Activated naive CD8-positive, alpha-beta T cell (primary cell): ENCODE results near the gene PLCL1.

Experiments
- H3K27ac Mint-ChIP-seq: one replicate; pipeline ENCODE4 v1.8.0; 2021; ENCODE audit warnings: mixed read lengths
- H3K27me3 Mint-ChIP-seq: one replicate; pipeline ENCODE4 v1.8.0; 2021; ENCODE audit warnings: mixed read lengths
- H3K36me3 Mint-ChIP-seq: one replicate; pipeline ENCODE4 v1.8.0; 2021; ENCODE audit warnings: mixed read lengths
- H3K4me1 Mint-ChIP-seq: one replicate; pipeline ENCODE4 v1.8.0; 2021; ENCODE audit warnings: low read depth, mixed read lengths
- H3K4me3 Mint-ChIP-seq: one replicate; pipeline ENCODE4 v1.8.0; 2021; ENCODE audit warnings: mild to moderate bottlenecking, mixed read lengths
- H3K9me3 Mint-ChIP-seq: one replicate; pipeline ENCODE4 v1.8.0; 2021; ENCODE audit warnings: low read depth, mixed read lengths

Gene PLCL1

DNA sequence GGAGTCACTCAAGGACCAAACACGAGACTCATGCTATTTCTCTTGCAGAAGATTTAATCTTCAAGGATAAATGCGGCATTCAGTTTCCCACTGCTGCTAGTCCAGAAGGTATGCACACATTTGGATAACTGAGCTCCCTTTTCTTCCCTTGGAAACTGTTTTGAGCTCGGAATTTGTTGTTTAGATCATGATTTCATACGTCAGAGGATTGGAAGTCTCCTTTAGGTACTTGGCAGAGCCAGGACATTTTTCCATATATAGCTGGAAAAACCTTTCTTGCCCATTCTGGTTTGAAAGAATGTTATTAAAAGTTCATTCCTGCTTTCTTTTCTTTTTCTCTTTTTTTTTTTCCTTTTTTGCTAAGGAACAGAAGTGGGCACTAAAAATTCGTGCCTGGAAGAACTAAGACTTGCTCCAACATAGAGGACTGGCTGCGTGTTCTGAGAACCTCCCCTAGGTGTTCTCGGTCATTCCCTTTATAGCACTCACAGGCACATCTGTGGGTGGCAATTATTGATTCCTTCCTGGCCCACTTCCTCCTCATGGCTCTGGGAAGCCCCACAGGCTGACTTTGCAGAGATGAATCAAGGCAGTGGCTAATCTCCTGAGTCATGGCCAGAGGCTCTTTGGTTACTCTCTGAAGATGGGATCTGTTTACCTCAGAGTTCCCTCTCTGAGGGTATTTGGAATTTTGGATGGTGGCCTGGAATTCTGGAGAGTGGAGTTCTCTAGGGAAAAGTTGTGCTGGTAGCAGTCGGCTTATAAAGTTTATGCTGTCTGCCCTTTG lies 104.8 kb downstream of the PLCL1 start:
- peaks cover 7% of the 10 kb centered on the region for H3K27me3 Mint-ChIP-seq
- H3K4me3 Mint-ChIP-seq, result no peak overlapping the region

DNA sequence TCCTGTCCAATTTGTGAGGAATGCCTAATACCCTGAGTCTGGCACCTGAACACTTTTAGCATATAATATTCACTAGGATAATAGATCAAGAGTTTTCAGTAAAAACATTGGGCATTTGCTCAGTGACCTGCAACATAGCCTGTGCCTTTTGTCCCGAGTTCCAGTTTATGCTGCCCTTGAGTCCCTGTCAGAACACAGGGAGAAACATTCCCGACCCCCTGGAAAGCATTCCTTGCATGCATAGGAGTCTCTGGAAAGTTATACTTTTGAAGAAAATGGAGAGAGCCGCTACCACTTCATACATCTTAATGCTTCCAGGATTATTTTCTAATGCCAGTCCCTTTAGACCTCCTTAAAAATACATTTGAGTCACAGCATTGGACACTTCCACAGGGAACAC lies 107.3 kb downstream of the PLCL1 start:
- Mint-ChIP-seq H3K36me3 (peaks cover 20% of the 10 kb centered on the region), H3K9me3 (no peaks in the 10 kb centered on the region), H3K4me1 (peaks cover 19% of the 10 kb centered on the region), H3K4me3 (no peak overlapping the region), H3K27me3 (peaks cover 4% of the 10 kb centered on the region), H3K27ac (no peak overlapping the region)

More for the DNA sequence above, 104.8 kb downstream of the PLCL1 start:
- no peaks in the 10 kb centered on the region for H3K9me3 Mint-ChIP-seq
- H3K27ac Mint-ChIP-seq, result no peak overlapping the region
- peaks cover 19% of the 10 kb centered on the region for H3K4me1 Mint-ChIP-seq
- H3K36me3 Mint-ChIP-seq, result peaks cover 16% of the 10 kb centered on the region

DNA sequence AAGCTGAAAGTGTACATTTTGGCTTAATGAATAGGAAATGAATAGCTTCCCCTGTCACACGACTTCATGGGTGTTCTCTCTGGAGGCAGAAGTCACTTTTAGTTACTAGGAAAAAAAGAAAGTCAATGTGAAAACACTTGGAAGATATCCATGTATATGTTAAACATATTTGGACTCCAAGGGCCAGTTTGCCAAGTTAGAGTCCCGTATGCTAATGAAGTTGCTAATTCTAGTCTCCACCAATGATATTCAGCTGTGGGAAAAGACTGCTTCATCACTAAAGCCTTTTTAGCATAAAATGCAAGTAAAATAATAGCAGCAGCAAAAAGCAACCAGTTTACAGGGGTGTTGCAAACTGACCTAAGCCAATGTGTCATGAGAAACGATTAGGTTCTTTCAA lies 108.7 kb downstream of the PLCL1 start:
- H3K4me3 Mint-ChIP-seq, result no peak overlapping the region
- H3K4me1 Mint-ChIP-seq, result peaks cover 13% of the 10 kb centered on the region
- peaks cover 17% of the 10 kb centered on the region for H3K36me3 Mint-ChIP-seq
- H3K27ac Mint-ChIP-seq, result no peak overlapping the region
- peaks cover 3% of the 10 kb centered on the region for H3K27me3 Mint-ChIP-seq
- H3K9me3 Mint-ChIP-seq, result no peaks in the 10 kb centered on the region

DNA sequence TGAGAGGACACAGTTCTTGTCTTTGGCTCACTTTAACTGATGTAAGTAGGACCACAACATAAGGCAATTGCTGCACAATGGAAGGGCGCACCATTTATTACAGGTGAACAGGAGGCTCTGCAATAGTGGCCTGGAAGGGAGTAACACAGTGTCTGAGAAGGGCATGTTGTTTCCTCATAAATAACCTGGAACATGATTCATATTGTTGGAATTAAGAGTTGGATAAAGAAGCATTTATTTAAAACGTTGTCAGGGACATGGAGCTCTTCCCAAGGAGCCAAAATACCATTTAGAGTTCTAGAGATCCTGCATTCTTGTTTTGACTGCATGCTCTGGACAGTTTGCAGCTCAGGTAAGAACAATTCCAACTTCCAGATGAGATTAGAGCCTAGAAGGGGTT lies 110.4 kb downstream of the PLCL1 start:
- Mint-ChIP-seq H3K4me3 (no peak overlapping the region), H3K4me1 (peaks cover 16% of the 10 kb centered on the region), H3K9me3 (peaks cover 5% of the 10 kb centered on the region), H3K27me3 (peaks cover 2% of the 10 kb centered on the region), H3K27ac (no peak overlapping the region), H3K36me3 (peaks cover 14% of the 10 kb centered on the region)

DNA sequence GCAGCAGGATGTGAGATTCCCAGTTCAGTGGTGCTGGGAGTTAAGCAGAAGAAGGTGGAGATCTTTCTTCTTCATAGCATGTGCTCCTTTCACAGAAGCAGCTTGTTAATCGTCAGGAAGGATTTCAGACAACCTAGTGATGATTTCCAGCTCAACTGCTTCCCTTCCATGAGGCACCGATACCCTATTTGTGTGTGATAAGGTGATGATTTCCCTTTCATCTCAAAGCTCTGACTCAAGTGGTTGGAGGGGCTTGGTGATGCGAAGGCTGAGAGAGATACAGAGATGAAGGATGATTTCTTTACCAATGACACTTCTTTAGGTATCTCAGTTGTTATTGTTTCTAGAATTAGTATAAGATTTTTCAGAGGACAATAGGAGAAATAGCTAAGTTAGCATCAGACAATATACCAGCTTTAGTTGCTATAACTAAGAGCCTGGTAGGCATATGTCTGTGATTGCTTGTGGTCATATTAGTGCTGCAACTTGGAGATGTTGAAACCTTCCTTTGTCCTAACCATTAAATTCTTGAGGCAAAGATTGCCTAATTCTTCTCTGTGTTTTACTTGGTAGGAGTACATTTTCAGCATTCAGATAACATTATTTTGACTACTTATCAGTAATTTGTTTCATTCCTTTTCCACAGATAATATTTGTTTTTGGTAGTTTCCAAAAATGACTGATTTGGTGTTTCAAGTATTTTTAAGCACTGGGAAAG lies 111.3 kb downstream of the PLCL1 start:
- Mint-ChIP-seq H3K27me3 (no peaks in the 10 kb centered on the region), H3K27ac (no peak overlapping the region), H3K4me1 (peaks cover 13% of the 10 kb centered on the region), H3K36me3 (peaks cover 16% of the 10 kb centered on the region), H3K9me3 (peaks cover 6% of the 10 kb centered on the region), H3K4me3 (no peak overlapping the region)

DNA sequence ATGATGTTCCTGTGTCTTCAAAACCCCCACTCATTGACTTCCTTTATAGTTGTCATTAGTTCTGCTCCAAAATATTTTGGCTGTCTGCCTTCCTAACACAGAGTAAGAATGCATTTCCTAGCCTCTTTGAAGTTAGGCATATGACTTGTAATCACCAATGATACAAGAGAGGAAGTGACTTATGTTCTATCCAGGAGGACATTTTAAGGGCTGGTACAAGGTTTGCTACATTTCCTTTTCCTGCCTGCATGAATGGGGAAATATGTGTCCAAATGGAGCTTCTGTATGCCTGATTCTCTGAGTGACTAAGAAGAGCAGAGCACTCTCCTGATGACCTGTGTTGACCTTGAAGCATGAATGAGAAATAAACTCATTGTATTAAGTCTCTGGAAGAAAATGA lies 115.1 kb downstream of the PLCL1 start:
- Mint-ChIP-seq H3K9me3 (peaks cover 6% of the 10 kb centered on the region), H3K4me3 (no peak overlapping the region), H3K27ac (no peak overlapping the region), H3K36me3 (peaks cover 12% of the 10 kb centered on the region), H3K27me3 (no peaks in the 10 kb centered on the region), H3K4me1 (peaks cover 13% of the 10 kb centered on the region)

DNA sequence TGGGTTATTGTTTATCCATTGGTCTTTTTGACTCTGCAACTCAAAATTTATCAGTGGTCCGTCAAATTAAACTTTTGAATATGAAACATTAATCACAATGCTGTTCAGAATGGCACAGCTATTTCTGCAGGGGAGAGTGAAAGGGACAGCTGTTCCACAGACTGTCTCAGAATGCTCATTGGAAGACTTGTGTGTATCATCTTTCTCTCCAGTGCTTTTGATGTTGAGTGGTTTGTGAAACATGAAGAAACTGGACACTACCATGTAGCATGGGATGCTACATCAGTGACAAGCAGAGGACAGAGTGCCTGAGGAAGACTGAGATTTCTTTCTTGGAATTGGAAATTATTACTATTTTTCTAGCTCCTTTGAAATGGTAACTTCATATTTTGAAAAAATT lies 115.7 kb downstream of the PLCL1 start:
- peaks cover 10% of the 10 kb centered on the region for H3K4me1 Mint-ChIP-seq
- H3K36me3 Mint-ChIP-seq, result peaks cover 9% of the 10 kb centered on the region
- H3K9me3 Mint-ChIP-seq, result peaks cover 6% of the 10 kb centered on the region
- no peaks in the 10 kb centered on the region for H3K27me3 Mint-ChIP-seq
- no peak overlapping the region for H3K27ac Mint-ChIP-seq
- no peak overlapping the region for H3K4me3 Mint-ChIP-seq

DNA sequence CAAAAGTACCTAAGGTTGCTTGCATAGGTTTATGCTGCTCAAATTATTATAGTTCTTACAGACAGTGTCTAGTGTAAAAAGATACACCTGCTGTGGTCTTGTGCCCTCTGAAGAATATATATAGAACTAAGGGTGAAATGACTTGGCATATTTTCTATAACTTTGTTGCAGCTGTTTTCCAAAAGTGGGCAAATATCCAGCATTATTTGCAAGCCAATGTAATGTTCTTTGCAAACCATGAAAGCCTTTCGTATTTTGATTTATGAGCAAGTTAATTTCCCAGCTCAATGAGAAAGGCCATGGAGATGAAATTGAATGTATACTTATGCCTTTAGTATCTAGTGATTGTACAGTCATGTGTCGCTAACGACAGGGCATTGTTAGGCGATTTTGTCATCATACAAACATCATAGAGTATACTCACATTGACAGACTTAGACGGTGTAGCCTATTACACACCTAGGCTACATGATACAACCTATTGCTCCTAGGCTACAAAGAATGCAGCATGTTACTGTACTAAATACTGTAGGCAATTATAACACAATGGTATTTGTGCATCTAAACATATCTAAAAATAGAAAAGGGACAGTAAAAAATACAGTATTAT lies 116.3 kb downstream of the PLCL1 start:
- Mint-ChIP-seq H3K9me3 (peaks cover 6% of the 10 kb centered on the region), H3K4me3 (no peak overlapping the region), H3K36me3 (peaks cover 10% of the 10 kb centered on the region), H3K27me3 (no peaks in the 10 kb centered on the region), H3K27ac (no peak overlapping the region), H3K4me1 (peaks cover 6% of the 10 kb centered on the region)

DNA sequence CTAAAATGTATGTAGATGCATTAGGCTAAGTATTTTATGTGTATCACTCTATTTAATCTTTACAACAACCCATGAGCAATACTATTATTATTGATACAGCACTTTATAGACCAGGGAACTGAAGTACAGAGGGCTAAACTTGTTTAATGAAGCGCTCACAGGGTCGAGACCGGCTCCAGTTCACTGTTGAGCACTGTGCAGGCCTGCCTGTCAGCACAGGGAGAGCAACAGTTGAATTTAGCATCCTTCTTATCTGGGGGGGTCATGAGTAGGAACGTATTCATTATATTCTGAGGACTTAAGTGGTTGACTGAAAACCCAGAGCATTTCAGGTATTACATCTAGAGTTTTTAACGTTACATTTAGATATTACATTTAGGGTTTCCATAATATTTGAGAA lies 120.1 kb downstream of the PLCL1 start:
- H3K9me3 Mint-ChIP-seq, result peaks cover 4% of the 10 kb centered on the region
- peaks cover 11% of the 10 kb centered on the region for H3K4me1 Mint-ChIP-seq
- H3K36me3 Mint-ChIP-seq, result peaks cover 7% of the 10 kb centered on the region
- no peaks in the 10 kb centered on the region for H3K27me3 Mint-ChIP-seq
- no peak overlapping the region for H3K4me3 Mint-ChIP-seq
- no peak overlapping the region for H3K27ac Mint-ChIP-seq

DNA sequence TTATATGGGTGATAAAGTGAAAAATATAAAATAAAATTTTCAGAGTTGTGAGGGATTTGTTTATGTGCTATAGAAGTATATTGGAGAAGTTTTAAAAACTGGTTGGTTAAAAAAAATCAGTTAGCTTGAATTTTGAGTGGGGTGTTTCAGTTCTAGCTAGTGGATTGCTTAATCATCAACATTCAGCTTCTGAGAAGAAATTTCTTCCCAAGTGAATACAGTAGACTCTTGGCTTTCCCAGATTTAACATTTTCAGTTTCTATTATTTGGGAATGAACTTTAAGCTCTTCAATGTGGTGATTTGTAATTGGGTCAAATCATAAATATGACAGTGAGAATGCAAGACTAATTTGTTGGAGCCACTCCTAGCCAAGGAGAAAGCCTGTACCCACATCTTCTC lies 120.8 kb downstream of the PLCL1 start:
- Mint-ChIP-seq H3K4me3 (no peak overlapping the region), H3K27me3 (no peaks in the 10 kb centered on the region), H3K27ac (no peak overlapping the region)

DNA sequence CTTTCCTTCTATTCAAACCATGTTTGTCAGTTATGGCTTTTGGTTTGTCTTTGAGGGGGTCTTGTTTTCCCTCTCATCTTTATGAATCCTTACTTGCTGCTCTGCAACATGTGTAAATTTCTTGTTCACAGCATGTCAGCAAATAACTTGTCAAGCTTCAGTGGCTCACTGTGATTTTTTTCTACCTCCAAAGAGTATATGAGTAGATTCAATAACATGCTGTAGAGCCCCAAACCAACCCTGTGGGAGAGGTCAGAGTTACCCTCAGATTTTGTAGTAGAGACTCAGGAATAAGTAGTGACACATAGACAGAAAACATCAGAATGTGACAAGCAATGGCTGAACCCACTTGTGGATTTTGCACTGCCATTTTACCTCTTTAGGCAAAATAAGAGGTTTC lies 121.6 kb downstream of the PLCL1 start:
- H3K4me3 Mint-ChIP-seq, result no peak overlapping the region
- peaks cover 2% of the 10 kb centered on the region for H3K36me3 Mint-ChIP-seq
- H3K9me3 Mint-ChIP-seq, result no peaks in the 10 kb centered on the region
- H3K27ac Mint-ChIP-seq, result no peak overlapping the region
- no peaks in the 10 kb centered on the region for H3K27me3 Mint-ChIP-seq
- H3K4me1 Mint-ChIP-seq, result peaks cover 8% of the 10 kb centered on the region

More for the DNA sequence above, 120.8 kb downstream of the PLCL1 start:
- Mint-ChIP-seq H3K4me1 (peaks cover 8% of the 10 kb centered on the region), H3K9me3 (no peaks in the 10 kb centered on the region), H3K36me3 (peaks cover 2% of the 10 kb centered on the region)

DNA sequence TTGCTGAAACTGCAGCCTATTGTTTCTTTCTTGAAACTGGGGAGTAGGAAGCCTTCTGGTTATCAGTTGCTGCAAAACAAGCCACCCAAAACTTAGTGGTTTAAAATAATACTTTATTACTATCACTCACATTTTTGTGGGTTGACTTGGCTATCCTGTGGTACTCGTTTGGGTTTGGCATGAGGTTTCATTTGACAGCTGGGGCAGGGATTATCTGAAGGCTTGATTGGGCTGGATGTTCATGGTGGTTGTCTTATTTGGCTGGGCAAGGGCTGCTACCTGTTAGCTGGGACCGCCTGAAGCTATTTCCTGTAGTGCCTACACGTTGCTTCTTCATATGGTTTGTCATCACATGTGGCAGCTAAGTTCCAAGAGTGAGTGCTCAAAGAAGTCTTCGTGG lies 122.3 kb downstream of the PLCL1 start:
- Mint-ChIP-seq H3K4me3 (no peak overlapping the region), H3K27ac (no peak overlapping the region), H3K36me3 (peaks cover 2% of the 10 kb centered on the region), H3K4me1 (peaks cover 8% of the 10 kb centered on the region), H3K27me3 (no peaks in the 10 kb centered on the region), H3K9me3 (no peaks in the 10 kb centered on the region)

DNA sequence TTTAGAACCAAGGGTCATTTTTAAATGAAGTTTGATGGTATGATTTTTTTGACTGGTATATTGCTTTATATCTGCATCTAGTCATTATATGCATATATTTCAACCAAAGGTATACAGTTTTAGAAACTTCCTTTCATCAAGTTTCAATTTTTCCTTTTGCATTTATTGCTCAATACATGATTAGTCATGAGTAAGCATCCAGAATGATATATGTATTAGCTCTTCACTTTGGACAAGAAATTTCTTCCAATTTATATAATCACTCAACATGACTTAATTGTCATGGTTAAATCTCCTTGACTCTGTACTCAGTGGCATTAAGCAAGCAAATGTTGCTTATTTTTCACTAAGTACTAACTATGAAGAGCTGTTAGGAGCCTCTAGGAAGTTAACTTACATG lies 123.6 kb downstream of the PLCL1 start:
- Mint-ChIP-seq H3K4me3 (no peak overlapping the region), H3K4me1 (peaks cover 10% of the 10 kb centered on the region), H3K36me3 (peaks cover 2% of the 10 kb centered on the region), H3K9me3 (no peaks in the 10 kb centered on the region), H3K27ac (no peak overlapping the region), H3K27me3 (no peaks in the 10 kb centered on the region)

DNA sequence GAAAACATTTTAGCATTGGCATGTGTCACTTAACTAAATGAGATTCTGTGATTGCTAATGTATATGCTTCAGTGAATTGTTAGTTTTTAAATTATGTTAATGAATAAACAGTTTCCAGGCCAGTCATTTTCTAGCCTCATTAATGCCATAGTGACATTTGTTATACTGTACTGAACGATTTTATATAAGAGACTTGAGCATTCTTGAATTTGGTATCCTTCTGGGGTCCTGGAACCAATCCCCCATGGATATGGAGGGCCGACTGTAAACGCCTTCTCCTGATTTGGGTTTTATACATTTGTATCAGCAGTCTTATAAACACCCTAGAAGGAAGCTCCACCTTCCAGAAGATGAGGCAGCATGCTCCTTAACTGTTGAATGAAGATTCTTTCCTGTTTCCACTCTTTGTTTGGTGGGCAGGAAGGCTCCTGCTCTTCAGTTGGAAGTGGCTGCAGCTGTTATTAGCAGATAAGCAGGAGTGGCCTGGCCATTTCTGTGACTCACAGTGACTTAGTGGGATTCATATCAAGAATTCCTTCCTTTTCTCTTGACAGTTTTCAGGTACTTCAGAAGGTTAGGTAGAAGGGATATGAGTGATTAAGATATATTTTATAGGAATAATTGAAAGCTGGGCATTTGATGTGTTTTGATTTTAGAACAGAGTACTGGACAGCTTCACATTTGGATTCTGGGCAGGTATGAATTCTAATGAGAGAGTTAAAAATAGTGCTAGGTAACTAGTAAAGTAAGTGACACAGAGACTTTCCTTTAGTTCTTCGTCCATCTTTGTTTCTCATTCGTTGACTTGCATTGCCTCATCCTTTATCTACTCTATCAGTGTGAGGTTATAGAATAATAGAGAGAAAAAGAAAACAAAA lies 124.9 kb downstream of the PLCL1 start:
- H3K36me3 Mint-ChIP-seq, result peaks cover 2% of the 10 kb centered on the region
- no peaks in the 10 kb centered on the region for H3K9me3 Mint-ChIP-seq
- H3K27me3 Mint-ChIP-seq, result no peaks in the 10 kb centered on the region
- peaks cover 18% of the 10 kb centered on the region for H3K4me1 Mint-ChIP-seq
- H3K27ac Mint-ChIP-seq, result no peak overlapping the region
- H3K4me3 Mint-ChIP-seq, result no peak overlapping the region

DNA sequence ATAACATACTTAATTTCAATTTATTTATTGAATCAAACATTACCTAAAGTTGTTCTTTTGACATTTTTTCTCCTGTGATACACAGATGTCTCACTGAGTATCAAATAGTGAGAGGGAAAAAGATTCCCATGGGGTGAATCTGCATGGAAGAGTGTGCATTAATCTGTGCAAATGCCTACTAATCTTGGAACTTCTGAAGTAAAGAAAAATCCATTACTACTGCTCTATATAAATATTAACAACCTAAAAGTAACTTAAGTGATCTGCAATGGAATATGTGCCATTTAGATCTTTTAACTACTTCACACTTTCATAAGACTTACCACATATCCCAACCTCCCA lies 125.5 kb downstream of the PLCL1 start:
- Mint-ChIP-seq H3K27me3 (no peaks in the 10 kb centered on the region), H3K27ac (no peak overlapping the region), H3K9me3 (no peaks in the 10 kb centered on the region), H3K4me3 (no peak overlapping the region), H3K36me3 (peaks cover 2% of the 10 kb centered on the region), H3K4me1 (peaks cover 22% of the 10 kb centered on the region)
